ENCODE results near the gene SPAST.
"Not testable (repeated sequence)": the region's sequence is repeated elsewhere in the genome, so short reads cannot be mapped to it uniquely, and the experiment has no call there.

- TF ChIP-seq CTCF (conservative IDR thresholded peaks at IDR 0.05; ENCODE audit: low read depth, low read length); EZH2phosphoT487 (IDR thresholded peaks at IDR 0.05; ENCODE audit: borderline replicate concordance, low read length); EZH2 (IDR thresholded peaks at IDR 0.05; ENCODE audit: low read length, unreplicated experiment): not testable (repeated sequence)
Observed at GRCh38 chr2:32164254-32164653, 100.9 kb downstream of the SPAST start.
